ENCODE results near the gene TEPSIN. TPM values are rescaled to one million over a fixed set of nuclear protein-coding genes. Genes with fewer than 3 reads are reported as not detected.
A peak's percentile ranks its signal among the peaks of the same experiment; 100 is the strongest.

Gene TEPSIN
- total RNA-seq, 2 donors from 2014 or later: 26.3 to 35.0 TPM

- H3K9me3 Mint-ChIP-seq: no peaks in the 10 kb centered on the region
- H3K27me3 Mint-ChIP-seq: no peaks in the 10 kb centered on the region
- peaks cover 59% of the 10 kb centered on the region for H3K36me3 Mint-ChIP-seq (ENCODE audit: low read depth)
- no peaks in the 10 kb centered on the region for H3K4me1 Mint-ChIP-seq
- no peak for ATAC-seq (replicated peaks)
- no peak overlapping the region for H3K27ac Mint-ChIP-seq
- H3K4me3 Mint-ChIP-seq: no peak overlapping the region
These were observed 38.6 kb upstream of the TEPSIN start for GRCh38 chr17:81277421-81277820.

- no peaks in the 10 kb centered on the region for H3K9me3 Mint-ChIP-seq
- peaks cover 66% of the 10 kb centered on the region for H3K36me3 Mint-ChIP-seq (ENCODE audit: low read depth)
- no peaks in the 10 kb centered on the region for H3K4me1 Mint-ChIP-seq
- no peak overlapping the region for H3K27ac Mint-ChIP-seq
- no peaks in the 10 kb centered on the region for H3K27me3 Mint-ChIP-seq
- no peak for ATAC-seq (replicated peaks)
- H3K4me3 Mint-ChIP-seq: no peak overlapping the region
These were observed 37.9 kb upstream of the TEPSIN start for GRCh38 chr17:81276781-81277180.

GRCh38 chr17:81274471-81274855, 35.6 kb upstream of the TEPSIN start:
- H3K36me3 Mint-ChIP-seq (ENCODE audit: low read depth): peaks cover 76% of the 10 kb centered on the region
- no peaks in the 10 kb centered on the region for H3K9me3 Mint-ChIP-seq
- H3K27ac Mint-ChIP-seq: no peak overlapping the region
- ATAC-seq (replicated peaks): no peak
- H3K27me3 Mint-ChIP-seq: no peaks in the 10 kb centered on the region
- H3K4me3 Mint-ChIP-seq: no peak overlapping the region
- no peaks in the 10 kb centered on the region for H3K4me1 Mint-ChIP-seq

- H3K27ac Mint-ChIP-seq: peak overlapping the region; percentile 28
- no peak for ATAC-seq (replicated peaks)
- no peak overlapping the region for H3K4me3 Mint-ChIP-seq
- H3K4me1 Mint-ChIP-seq: no peaks in the 10 kb centered on the region
- H3K27me3 Mint-ChIP-seq: no peaks in the 10 kb centered on the region
- H3K36me3 Mint-ChIP-seq (ENCODE audit: low read depth): peaks cover 76% of the 10 kb centered on the region
- no peaks in the 10 kb centered on the region for H3K9me3 Mint-ChIP-seq
These were observed 35.0 kb upstream of the TEPSIN start for GRCh38 chr17:81273698-81274470.

DNA sequence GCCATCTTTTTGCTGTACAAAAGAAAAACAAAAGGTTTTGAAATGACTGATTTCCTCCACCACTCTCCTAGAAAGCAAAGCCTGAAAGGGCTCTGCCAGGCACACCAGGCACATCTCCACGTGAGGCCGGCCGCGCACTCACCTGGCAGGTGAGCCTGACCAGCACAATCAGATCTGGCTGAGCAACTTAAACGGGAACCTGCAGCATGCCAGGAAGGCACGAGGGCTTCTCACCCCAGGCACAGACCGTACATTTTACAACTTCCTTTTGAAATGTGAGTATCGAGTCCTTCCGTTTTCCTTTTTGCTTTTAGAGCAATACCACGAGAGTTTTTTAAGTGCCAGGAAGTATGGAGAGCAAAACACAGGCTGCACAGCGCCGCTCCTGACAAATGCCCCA, 33.8 kb upstream of the TEPSIN start:
- Mint-ChIP-seq H3K4me1 (no peaks in the 10 kb centered on the region), H3K4me3 (no peak overlapping the region), H3K27ac (peak overlapping the region; percentile 28)

DNA sequence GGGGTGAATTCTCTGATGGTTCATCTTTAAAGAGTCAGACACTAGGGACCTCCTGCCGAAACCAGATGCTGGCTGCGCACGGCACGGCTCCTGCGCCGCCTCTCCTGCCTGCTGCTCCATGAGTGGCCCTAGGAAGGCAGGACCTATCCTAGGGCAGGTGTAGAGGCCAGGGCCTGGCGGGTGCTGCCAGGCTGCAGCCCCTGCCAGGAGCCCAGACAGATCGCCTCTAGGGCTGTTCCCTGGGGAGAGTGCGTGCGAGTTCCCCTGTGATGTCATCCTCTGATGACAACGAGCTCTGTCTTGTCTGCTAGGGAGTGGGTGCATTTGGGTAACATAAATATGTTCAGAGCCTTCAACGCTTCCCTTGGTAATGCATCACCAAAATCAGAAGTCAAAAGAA, 32.4 kb upstream of the TEPSIN start:
- no peak overlapping the region for H3K4me3 Mint-ChIP-seq
- no peaks in the 10 kb centered on the region for H3K4me1 Mint-ChIP-seq
- H3K9me3 Mint-ChIP-seq: no peaks in the 10 kb centered on the region
- H3K36me3 Mint-ChIP-seq (ENCODE audit: low read depth): peaks cover 85% of the 10 kb centered on the region
- H3K27ac Mint-ChIP-seq: no peak overlapping the region
- ATAC-seq (replicated peaks): no peak
- H3K27me3 Mint-ChIP-seq: no peaks in the 10 kb centered on the region

More for the DNA sequence above, 33.8 kb upstream of the TEPSIN start:
- peaks cover 87% of the 10 kb centered on the region for H3K36me3 Mint-ChIP-seq (ENCODE audit: low read depth)
- no peak for ATAC-seq (replicated peaks)
- H3K9me3 Mint-ChIP-seq: no peaks in the 10 kb centered on the region
- H3K27me3 Mint-ChIP-seq: no peaks in the 10 kb centered on the region

- H3K27me3 Mint-ChIP-seq: no peaks in the 10 kb centered on the region
- H3K4me1 Mint-ChIP-seq: no peaks in the 10 kb centered on the region
- no peak overlapping the region for H3K4me3 Mint-ChIP-seq
- no peak overlapping the region for H3K27ac Mint-ChIP-seq
- H3K36me3 Mint-ChIP-seq (ENCODE audit: low read depth): peaks cover 85% of the 10 kb centered on the region
- no peaks in the 10 kb centered on the region for H3K9me3 Mint-ChIP-seq
- no peak for ATAC-seq (replicated peaks)
These were observed 31.4 kb upstream of the TEPSIN start for GRCh38 chr17:81270279-81270678.

DNA sequence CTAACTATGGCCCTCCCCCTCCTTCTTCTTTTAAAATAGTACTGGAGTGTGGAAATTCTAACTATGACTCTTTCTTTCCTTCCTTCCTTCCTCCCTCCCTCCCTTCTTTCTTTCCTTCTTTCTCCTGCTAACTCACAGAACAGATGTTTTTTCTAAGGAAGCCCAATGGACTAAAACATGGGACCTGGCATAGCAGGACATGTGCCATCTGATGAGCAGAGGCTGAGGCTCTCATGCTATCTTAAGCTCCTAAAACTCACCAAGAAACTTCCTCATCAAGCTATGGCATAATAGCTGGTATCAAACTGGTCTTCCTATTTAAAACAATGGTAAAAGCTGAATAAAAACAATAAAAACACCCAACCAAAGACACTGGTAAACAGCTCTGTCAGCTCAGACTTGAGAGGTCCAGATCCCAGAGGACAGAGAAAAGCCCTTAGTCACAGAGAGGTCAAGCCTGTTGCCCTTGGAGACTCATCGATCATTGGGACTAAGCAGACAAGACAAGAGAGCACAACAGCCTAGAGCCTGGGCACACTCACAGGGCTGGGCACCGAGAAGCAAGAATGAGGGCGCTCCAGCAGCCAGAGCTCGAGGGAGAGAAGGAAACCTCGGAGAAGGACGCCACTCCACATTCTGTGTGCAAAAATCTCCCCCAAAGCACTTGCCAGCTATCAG, 28.7 kb upstream of the TEPSIN start:
- no peak for ATAC-seq (replicated peaks)
- Mint-ChIP-seq H3K27me3 (no peaks in the 10 kb centered on the region), H3K36me3 (ENCODE audit: low read depth) (peaks cover 87% of the 10 kb centered on the region), H3K27ac (peak overlapping the region; percentile 0), H3K9me3 (no peaks in the 10 kb centered on the region), H3K4me1 (no peaks in the 10 kb centered on the region), H3K4me3 (no peak overlapping the region)

DNA sequence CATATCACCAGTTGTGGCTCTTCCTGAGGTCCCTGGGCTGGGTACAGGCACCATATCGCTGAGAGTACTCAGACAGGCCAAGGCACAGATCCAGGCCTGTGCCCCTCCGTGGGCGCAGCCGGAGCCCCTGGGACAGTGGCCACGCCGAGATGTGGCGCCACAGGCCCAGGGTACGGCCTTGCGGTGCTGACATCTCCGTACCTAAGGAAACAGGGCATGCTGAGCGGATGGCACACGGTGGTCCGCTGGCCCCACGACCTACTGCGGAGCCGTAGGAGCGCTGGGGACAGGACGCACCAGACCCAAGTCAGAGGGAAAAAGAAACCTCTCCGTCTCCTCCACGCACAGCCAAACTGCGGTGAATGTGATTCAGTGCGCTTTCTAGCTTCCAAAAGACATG, 26.7 kb upstream of the TEPSIN start:
- no peaks in the 10 kb centered on the region for H3K27me3 Mint-ChIP-seq
- no peaks in the 10 kb centered on the region for H3K4me1 Mint-ChIP-seq
- no peak overlapping the region for H3K4me3 Mint-ChIP-seq
- no peak overlapping the region for H3K27ac Mint-ChIP-seq
- H3K9me3 Mint-ChIP-seq: no peaks in the 10 kb centered on the region
- H3K36me3 Mint-ChIP-seq (ENCODE audit: low read depth): peaks cover 70% of the 10 kb centered on the region
- no peak for ATAC-seq (replicated peaks)

- H3K27ac Mint-ChIP-seq: no peak overlapping the region
- no peaks in the 10 kb centered on the region for H3K27me3 Mint-ChIP-seq
- H3K36me3 Mint-ChIP-seq (ENCODE audit: low read depth): peaks cover 62% of the 10 kb centered on the region
- ATAC-seq (replicated peaks): no peak
- H3K4me3 Mint-ChIP-seq: no peak overlapping the region
- no peaks in the 10 kb centered on the region for H3K9me3 Mint-ChIP-seq
- H3K4me1 Mint-ChIP-seq: no peaks in the 10 kb centered on the region
These were observed 25.8 kb upstream of the TEPSIN start for GRCh38 chr17:81264640-81265039.

- Mint-ChIP-seq H3K9me3 (no peaks in the 10 kb centered on the region), H3K36me3 (ENCODE audit: low read depth) (peaks cover 57% of the 10 kb centered on the region), H3K27me3 (no peaks in the 10 kb centered on the region), H3K4me3 (no peak overlapping the region), H3K4me1 (no peaks in the 10 kb centered on the region), H3K27ac (no peak overlapping the region)
- ATAC-seq (replicated peaks): no peak
These were observed 24.7 kb upstream of the TEPSIN start for GRCh38 chr17:81263371-81264181.

- Mint-ChIP-seq H3K4me1 (no peaks in the 10 kb centered on the region), H3K9me3 (no peaks in the 10 kb centered on the region), H3K4me3 (no peak overlapping the region), H3K27me3 (no peaks in the 10 kb centered on the region), H3K27ac (no peak overlapping the region), H3K36me3 (ENCODE audit: low read depth) (peaks cover 40% of the 10 kb centered on the region)
- no peak for ATAC-seq (replicated peaks)
These were observed 22.9 kb upstream of the TEPSIN start for GRCh38 chr17:81261582-81262336.

- Mint-ChIP-seq H3K36me3 (ENCODE audit: low read depth) (peaks cover 33% of the 10 kb centered on the region), H3K9me3 (no peaks in the 10 kb centered on the region), H3K27ac (no peak overlapping the region), H3K4me3 (no peak overlapping the region), H3K4me1 (no peaks in the 10 kb centered on the region), H3K27me3 (no peaks in the 10 kb centered on the region)
- ATAC-seq (replicated peaks): no peak
These were observed 22.2 kb upstream of the TEPSIN start for GRCh38 chr17:81261096-81261495.

- H3K4me1 Mint-ChIP-seq: no peaks in the 10 kb centered on the region
- H3K36me3 Mint-ChIP-seq (ENCODE audit: low read depth): peaks cover 29% of the 10 kb centered on the region
- no peak overlapping the region for H3K27ac Mint-ChIP-seq
- H3K9me3 Mint-ChIP-seq: no peaks in the 10 kb centered on the region
- ATAC-seq (replicated peaks): no peak
- no peaks in the 10 kb centered on the region for H3K27me3 Mint-ChIP-seq
- no peak overlapping the region for H3K4me3 Mint-ChIP-seq
These were observed 21.8 kb upstream of the TEPSIN start for GRCh38 chr17:81260641-81261040.

Data from activated T-helper 17 cell treated with anti-CD3 and anti-CD28 coated beads, Interleukin-2, amount 50 U/mL, for 72 hours (primary cell).